Measurements from ENCODE around the gene GPM6B.
A peak's percentile ranks its signal among the peaks of the same experiment; 100 is the strongest.

The GPM6B gene

GRCh38 chrX:13770013-13770535, 46.8 kb downstream of the GPM6B start:
- H3K27ac ChIP-seq: no peak overlapping the region
- TF ChIP-seq CTCF (IDR thresholded peaks at IDR 0.05): no peak
- no peak for DNase-seq (ENCODE audit: low spot score)

GRCh38 chrX:13768939-13769338, 48.0 kb downstream of the GPM6B start:
- DNase-seq (ENCODE audit: low spot score): no peak
- no peak for TF ChIP-seq CTCF (IDR thresholded peaks at IDR 0.05)
- Histone ChIP-seq H3K4me3 (no peak overlapping the region), H3K27ac (no peak overlapping the region)

More at GRCh38 chrX:13770013-13770535, 46.8 kb downstream of the GPM6B start:
- H3K4me3 ChIP-seq: no peak overlapping the region

- peak overlapping the region in 1 of 2 donors; percentile 13 for H3K27ac ChIP-seq
- DNase-seq (ENCODE audit: low spot score): no peak
Measured at GRCh38 chrX:13764765-13765164, 52.1 kb downstream of the GPM6B start.

GRCh38 chrX:13764281-13764680, 52.6 kb downstream of the GPM6B start:
- Histone ChIP-seq H3K27ac (no peak overlapping the region), H3K4me3 (no peak overlapping the region)
- no peak for DNase-seq (ENCODE audit: low spot score)

More at GRCh38 chrX:13764765-13765164, 52.1 kb downstream of the GPM6B start:
- no peak for TF ChIP-seq CTCF (IDR thresholded peaks at IDR 0.05)
- no peak overlapping the region for H3K4me3 ChIP-seq

GRCh38 chrX:13763489-13763888, 53.4 kb downstream of the GPM6B start:
- Histone ChIP-seq H3K4me3 (peak overlapping the region; percentile 14), H3K27ac (peak overlapping the region in 1 of 2 donors; percentile 38)
- DNase-seq (ENCODE audit: low spot score): no peak
- TF ChIP-seq CTCF (IDR thresholded peaks at IDR 0.05): no peak

More at GRCh38 chrX:13764281-13764680, 52.6 kb downstream of the GPM6B start:
- TF ChIP-seq CTCF (IDR thresholded peaks at IDR 0.05): no peak

GRCh38 chrX:13761606-13762414, 55.1 kb downstream of the GPM6B start:
- no peak for DNase-seq (ENCODE audit: low spot score)
- Histone ChIP-seq H3K27ac (peak overlapping the region in 1 of 2 donors; percentile 3), H3K4me3 (no peak overlapping the region)
- TF ChIP-seq CTCF (IDR thresholded peaks at IDR 0.05): no peak

- no peak for TF ChIP-seq CTCF (IDR thresholded peaks at IDR 0.05)
- Histone ChIP-seq H3K4me3 (no peak overlapping the region), H3K27ac (peak overlapping the region in 1 of 2 donors; percentile 8)
- DNase-seq (ENCODE audit: low spot score): no peak
Measured at GRCh38 chrX:13760426-13760825, 56.5 kb downstream of the GPM6B start.
